GM18499 (cell line): Measurements from ENCODE around the gene PLXNB2.

ENCODE experiments used
- ATAC-seq: cut with Tn5 transposase; IDR thresholded peaks from one replicate; pipeline ENCODE4 v1.9.1; 2021; ENCODE audit warnings: moderate number of reproducible peaks; ENCODE audit not compliant: insufficient read depth, unreplicated experiment

The PLXNB2 gene

DNA sequence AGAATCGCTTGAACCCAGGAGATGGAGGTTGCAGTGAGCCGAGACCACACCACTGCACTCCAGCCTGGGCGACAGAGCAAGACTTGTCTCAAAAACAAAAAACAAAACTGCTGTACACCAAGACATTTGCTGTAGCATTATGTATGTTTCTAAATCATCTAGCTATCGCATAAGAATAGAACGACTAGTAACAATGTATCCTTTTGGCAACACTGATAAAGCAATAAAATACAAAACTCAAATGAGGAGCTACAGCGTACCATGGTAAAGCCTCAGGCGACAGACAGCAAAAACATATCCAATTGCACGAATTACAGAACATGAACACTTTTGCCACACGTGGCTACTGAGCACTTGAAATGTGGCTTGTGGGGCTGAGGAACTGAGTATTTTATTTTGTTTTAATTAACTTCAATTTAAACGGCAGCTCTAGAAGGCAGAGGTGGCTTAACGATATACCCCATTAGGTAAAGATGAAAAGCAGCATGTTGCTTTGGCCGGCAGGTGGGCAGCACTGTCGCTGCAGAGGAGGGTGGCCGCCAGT lies 65.0 kb downstream of the PLXNB2 start:
- ATAC-seq = no peak

DNA sequence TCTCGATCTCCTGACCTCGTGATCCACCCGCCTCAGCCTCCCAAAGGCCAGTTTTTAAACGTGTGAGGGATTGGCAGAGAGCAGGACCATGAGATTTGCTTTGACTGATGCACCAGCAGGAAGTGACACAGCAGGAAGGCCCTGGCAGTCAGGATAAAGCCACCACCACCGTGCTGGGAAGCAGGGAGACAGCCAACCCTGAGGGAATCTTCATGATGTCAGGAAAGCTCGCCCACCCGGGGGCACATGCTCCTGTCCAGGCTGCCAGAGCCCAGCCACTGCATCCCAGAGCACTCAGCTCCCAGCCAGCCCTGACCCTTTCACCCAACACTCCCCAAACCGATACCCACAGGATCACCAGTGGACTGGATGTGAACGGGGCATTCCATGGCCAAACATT lies 68.7 kb downstream of the PLXNB2 start:
- ATAC-seq = no peak

DNA sequence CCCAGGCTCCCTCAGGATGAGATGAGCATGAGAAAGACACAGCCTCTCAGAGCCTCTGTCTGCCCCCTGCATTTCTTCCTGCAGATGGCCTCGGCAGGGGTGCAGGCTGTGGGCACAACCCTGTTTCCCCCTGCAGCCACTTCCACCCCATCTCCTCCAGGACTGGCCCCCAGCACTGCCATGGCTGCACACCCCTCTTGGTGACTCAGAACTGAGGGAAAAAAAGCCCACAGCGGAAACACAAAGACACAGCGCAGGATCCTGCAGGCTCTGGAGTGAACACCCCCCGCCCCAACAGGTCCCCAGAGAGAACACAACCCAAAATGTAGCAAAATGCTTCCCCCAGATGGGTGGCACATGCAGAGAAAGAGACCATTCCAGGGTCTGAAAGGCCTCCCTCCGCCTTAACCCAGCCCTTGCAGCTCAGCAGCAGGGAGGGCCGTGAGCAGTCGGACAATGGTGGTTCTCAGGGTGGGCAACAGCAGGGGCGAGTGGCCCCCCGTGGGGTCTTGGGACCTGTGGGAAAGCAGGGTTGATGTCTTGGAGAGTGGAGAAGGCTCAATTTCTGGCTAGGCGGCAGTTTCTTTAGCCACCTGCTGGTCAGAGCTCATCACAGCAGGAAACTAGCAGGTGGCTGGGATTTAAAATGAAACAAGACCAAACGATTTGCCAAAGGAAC lies 70.6 kb downstream of the PLXNB2 start:
- ATAC-seq = no peak

DNA sequence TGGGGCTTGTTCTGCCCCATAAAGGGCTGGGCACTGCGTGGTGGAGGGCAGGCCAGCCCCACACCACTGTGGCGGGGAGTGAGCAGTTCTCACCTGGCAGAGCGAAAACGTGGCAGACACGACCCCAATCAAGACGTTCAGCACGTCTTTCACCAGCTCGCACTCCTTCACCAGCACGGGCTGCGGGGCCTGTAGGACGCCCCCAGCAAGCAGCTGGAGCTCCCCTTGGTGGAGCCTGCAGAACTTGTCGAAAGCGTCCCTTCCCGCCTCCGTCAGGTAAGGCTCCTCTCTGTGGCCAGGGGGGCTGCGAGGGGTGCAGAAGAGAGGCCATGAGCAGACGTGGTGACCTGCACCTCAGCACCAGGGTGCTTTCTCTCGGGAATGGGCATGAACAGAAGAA lies 74.2 kb downstream of the PLXNB2 start:
- no peak for ATAC-seq

DNA sequence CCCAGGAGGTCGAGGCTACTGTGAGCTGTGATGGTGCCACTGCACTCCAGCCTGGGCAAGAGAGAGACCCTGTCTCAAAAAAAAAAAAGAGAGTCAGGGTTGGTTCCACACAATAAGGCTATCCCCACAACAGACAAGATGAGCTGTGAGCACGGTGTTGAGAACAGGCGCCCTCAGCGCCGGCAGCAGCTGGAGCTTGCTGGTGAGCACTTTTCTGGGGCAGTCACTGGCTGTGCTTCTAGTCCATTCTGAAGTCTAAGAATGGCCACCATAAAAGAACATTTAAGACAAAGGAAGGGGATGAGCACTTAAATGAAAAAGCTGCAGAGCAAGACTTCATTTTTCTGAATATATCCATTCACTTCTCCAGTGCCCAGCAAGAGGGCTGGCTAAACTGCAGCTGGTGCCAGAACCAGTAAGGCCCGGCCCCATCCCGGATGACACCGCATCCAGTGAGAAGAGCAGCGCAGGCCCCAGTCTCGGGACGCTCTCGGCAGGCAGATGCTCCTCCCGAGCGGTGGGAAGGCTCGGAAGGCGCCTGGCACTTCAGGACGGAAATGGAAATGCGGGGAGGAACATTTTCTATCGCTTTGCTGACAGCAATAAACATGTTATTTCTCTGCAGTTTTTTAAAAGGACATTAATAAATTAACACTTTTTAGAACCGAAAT lies 74.8 kb downstream of the PLXNB2 start:
- no peak for ATAC-seq

DNA sequence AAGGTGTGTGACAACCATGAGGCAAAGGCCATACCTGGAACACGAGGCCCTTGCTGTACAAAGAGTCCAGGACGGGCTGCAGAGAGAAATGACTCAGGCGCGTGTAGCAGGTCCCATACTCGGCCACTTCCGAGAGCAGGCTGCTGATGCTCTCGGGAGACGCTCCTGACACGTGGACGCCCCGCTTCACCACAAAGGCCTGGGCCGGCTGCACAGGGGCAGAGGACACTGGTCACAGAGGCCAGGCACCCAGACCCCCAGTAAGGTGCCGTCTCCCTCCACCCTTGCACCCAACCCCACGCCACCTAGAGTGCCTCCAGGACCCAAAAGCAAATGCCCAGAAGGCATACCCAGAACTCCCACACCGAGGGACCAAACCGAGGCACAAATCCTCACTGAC lies 78.1 kb downstream of the PLXNB2 start:
- no peak for ATAC-seq

DNA sequence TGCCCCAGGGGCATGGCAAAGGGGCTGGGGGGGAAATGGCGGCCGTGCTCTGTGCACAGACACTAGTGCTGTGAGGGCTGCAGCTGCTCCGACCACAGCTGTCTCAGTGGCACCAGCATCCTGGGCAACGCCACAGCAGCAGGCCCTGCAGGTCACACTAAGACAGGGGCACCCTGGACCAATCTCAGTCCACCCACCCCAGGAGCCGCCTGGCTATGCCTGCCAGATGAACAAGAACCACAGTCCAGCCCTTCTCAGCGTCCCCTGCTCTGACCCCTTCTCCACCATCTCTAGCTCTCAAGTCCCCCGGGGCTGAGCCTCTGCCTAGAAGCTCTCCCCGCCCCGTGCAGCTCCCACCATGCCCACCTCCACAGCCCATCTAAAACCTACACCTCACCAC lies 79.1 kb downstream of the PLXNB2 start:
- ATAC-seq = no peak

DNA sequence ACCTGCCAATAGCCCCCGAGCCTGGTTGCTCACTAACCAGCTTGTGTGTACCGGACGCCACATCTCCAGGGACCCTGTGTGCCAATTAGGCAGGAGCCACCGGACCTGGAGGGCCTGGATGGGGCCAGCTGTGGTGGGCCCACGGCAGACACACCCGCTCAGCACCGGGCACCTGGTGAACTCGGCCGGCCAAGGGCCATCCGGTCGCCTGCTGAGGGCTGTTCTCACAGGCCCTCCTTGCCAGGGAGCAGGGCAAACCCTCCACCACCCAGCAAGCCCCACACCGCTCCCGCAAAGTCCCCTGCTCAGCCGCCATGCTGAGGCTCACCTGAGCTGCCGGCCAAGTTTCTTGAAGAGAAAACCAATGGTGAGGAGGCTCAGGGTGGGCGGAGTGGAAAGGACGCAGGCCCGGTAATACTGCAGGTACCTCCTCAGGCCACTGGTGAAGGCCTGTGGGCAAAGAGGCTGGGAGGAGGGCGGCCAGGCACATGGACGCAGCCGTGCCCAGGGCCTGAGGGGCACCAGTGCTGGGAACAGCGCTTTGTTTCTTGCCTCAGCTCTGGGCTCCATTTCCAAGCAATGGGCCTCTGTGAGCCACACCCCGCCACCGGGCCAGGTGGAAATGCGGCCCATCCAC lies 79.7 kb downstream of the PLXNB2 start:
- ATAC-seq = no peak

DNA sequence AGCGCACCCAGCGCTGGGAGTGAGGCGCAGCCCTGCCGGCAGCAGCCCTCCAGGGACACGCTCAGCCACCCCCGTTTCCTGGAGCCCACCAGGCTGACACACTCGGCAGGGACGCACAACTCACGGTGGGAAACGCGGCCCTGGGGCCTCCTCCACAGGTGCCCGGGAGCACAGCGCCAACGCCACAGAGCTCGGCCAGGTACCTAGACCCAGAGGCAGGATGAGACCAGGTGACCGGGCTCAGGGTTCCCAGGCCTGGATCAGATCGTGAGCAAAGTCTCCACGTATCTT lies 80.6 kb downstream of the PLXNB2 start:
- no peak for ATAC-seq

DNA sequence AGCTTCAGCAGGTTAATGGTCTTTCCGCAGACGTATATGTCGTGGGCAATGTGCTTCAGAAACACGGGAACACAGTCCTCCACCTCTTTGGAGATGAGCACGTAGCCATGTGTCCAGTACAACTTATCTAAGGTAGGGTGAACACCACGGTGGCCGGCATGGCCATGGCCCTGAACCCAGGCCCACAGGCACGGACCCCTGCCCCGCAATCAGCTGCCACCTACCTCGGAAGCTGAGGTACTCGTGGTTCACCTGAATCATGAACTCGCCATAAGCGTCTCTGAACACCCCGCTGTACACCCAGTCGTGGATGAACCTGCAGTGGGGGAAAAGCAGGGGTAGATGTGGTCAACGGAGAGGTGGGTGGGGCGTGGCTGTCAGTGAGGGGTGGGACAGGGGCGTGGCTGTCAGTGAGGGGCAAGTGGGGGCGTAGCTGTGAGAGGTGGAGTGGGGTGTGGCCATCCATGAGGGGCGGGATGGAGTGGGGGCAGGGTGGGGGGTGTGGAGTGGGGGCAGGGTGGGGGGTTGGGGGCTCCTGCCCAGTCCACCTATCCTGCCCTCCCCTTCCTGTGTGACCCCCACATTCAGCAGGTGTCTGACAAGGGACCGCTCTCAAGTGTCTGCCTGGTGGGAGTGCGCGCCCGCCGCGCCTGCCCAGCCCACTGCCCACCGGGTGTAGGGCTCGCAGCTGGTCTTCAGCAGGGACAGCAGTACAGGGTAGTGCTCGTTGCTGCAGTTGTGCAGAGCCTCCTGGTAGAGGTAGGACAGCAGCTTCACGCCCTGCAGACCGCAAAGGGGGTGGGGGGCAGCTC lies 81.2 kb downstream of the PLXNB2 start:
- ATAC-seq = no peak

DNA sequence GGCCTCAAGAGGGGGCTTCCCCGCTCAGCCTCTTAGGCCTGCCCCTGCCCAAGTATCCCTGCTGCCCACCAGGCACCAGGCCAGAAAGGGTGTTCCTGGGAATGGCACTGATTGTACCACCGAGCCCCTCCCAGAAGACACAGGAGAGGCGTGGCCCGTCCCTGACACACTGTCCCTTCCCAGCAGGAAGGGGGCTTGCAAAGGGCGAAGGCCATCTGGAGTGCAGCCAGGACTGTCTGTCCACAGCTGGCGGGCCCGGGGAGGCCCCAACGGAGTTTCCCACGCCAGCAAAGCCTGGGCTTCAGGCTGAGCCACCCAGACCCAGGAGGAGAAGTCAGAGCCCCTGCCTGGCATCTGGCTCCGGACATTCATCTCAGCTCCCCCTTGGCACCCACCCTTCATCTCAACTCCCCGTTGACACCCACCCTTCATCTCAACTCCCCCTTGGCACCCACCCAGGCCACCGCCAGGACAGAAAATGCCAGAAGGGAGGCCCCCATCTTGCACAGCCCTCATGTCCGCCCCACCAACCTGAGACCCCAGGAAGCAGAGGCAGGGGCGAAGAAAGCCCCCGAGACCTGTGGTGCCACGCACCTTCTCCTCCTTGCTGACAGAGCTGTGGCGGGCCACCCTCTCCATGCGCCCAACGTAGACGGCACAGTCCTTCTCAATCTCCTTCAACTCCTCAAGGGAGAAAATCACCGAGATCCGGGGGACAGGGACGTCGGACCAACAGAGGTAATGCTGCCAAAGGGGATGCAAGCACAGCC lies 82.1 kb downstream of the PLXNB2 start:
- ATAC-seq = no peak
